ENCODE results near the gene ZEB1. TPM values are rescaled to one million over a fixed set of nuclear protein-coding genes. Genes with fewer than 3 reads are reported as not detected.

ZEB1 gene
- total and polyA plus RNA-seq, 2 of the 8 experiments (the other 6 are each of a cell fraction or from before 2014, with no cell fraction given) = 0.08 to 0.15 TPM

- Histone ChIP-seq H4K5ac (ENCODE audit: insufficient read length, low read depth, low read length) (no peak overlapping the region), H3K4me3 (ENCODE audit: extremely low read depth in 1 of 4, insufficient read depth in 2 of 4, low read depth in 3 of 4, low read length in 4 of 4) (no peak overlapping the region), H2BK120ac (replicated peaks; ENCODE audit: low read depth, low read length) (no peak overlapping the region), H3K9me3 (ENCODE audit: insufficient read depth in 2 of 2, low read depth in 1 of 2, low read length in 1 of 2) (no peaks in the 10 kb centered on the region), H2BK12ac (ENCODE audit: low read depth, low read length) (no peak overlapping the region), H3K27me3 (replicated peaks in 1 of 4; ENCODE audit: control insufficient read depth in 3 of 4, extremely low read depth in 1 of 4, insufficient read depth in 3 of 4, low read length in 3 of 4) (no peaks in the 10 kb centered on the region), H2AK5ac (ENCODE audit: low read depth, low read length) (no peak overlapping the region), H3K56ac (replicated peaks; ENCODE audit: insufficient read length, low read depth, low read length) (no peak overlapping the region), H3K9ac (replicated peaks in 1 of 4; ENCODE audit: extremely low read depth in 1 of 4, low read depth in 3 of 4, low read length in 3 of 4) (no peak overlapping the region), H4K20me1 (replicated peaks in 1 of 2; ENCODE audit: control insufficient read depth in 1 of 2, insufficient read depth in 2 of 2, low read length in 2 of 2) (no peaks in the 10 kb centered on the region), H3K18ac (ENCODE audit: extremely low read depth, low read length) (no peak overlapping the region), H2AFZ (ENCODE audit: low read length) (no peak overlapping the region), H3K36me3 (ENCODE audit: control insufficient read depth in 2 of 4, insufficient read depth in 4 of 4, low read length in 3 of 4) (no peaks in the 10 kb centered on the region), H2BK5ac (ENCODE audit: low read depth, low read length) (no peak overlapping the region), H2BK20ac (ENCODE audit: low read length) (no peak overlapping the region), H3K4me1 (replicated peaks in 1 of 4; ENCODE audit: control insufficient read depth in 3 of 4, insufficient read depth in 4 of 4, low read length in 3 of 4) (peaks cover 0 to 2% (median 0%) of the 10 kb centered on the region in 4 experiments; a peak in 1 of 7 replicates), H3K79me2 (ENCODE audit: control insufficient read depth in 1 of 2, insufficient read depth in 2 of 2, low read length in 2 of 2) (no peaks in the 10 kb centered on the region), H4K91ac (replicated peaks; ENCODE audit: insufficient read length, low read length) (no peak overlapping the region), H3K23ac (ENCODE audit: insufficient read length) (no peak overlapping the region), H3K4ac (replicated peaks; ENCODE audit: insufficient read length, low read depth, low read length) (no peak overlapping the region), H3K4me2 (ENCODE audit: insufficient read depth in 1 of 2, low read depth in 2 of 2, low read length in 2 of 2) (no peak overlapping the region), H3K27ac (ENCODE audit: low read depth, low read length) (no peak overlapping the region), H3K79me1 (ENCODE audit: low read depth, low read length) (no peaks in the 10 kb centered on the region), H3K23me2 (ENCODE audit: low read depth, low read length) (no peaks in the 10 kb centered on the region), H2BK15ac (ENCODE audit: low read length) (no peak overlapping the region), H3K14ac (ENCODE audit: insufficient read length) (no peak overlapping the region), H4K8ac (ENCODE audit: extremely low read depth, insufficient read depth, low read length) (no peak overlapping the region)
- no peak for FAIRE-seq
- CTCF ChIA-PET (ENCODE audit: partially characterized antibody) = interaction anchor here (1.2 kb wide), 1 partner anchor 242 kb away, joined by 3 read pairs; no protein-coding TSS in a partner anchor
- no peak for DNase-seq (ENCODE audit: low read depth in 1 of 2, low spot score in 2 of 2)
- POLR2A ChIA-PET (ENCODE audit: partially characterized antibody) = no interaction called here
- no peak for TF ChIP-seq SP4 (IDR thresholded peaks at IDR 0.05; ENCODE audit: low read length)
Observed at GRCh38 chr10:31528831-31529230, 209.8 kb downstream of the ZEB1 start.
